ENCODE measurements around the gene DUX4. TPM values are rescaled to one million over a fixed set of nuclear protein-coding genes. Genes with fewer than 3 reads are reported as not detected.
"Not testable (repeated sequence)": the region's sequence is repeated elsewhere in the genome, so short reads cannot be mapped to it uniquely, and the experiment has no call there.

The DUX4 gene
- under 1 TPM in 3 of 8 experiments, not detected in 5; 0.41 to 0.85 (median 0.45) TPM for total RNA-seq

- WGBS, 10 experiments = no CpG with 5 or more reads among the region's 32 CpGs
- H3K4me1 ChIP-seq (replicated peaks in 1 of 2); in situ Hi-C loops (cut with MboI; ENCODE audit: low pct_unique_long_range_greater_than_20kb in 2 of 9, low sequenced_read_pairs in 9 of 9, unreplicated experiment in 9 of 9); ATAC-seq (replicated peaks in 6 of 8); H3K27ac ChIP-seq; H3K4me3 ChIP-seq: not testable (repeated sequence)
Observed at GRCh38 chr4:190173428-190173827, at the start of gene DUX4. DUX4 (plus strand) TSS chr4:190173774; CDS start chr4:190173774, 0 bp downstream.

- ATAC-seq (replicated peaks in 6 of 8); H3K4me1 ChIP-seq (replicated peaks in 1 of 2); in situ Hi-C loops (cut with MboI; ENCODE audit: low pct_unique_long_range_greater_than_20kb in 2 of 9, low sequenced_read_pairs in 9 of 9, unreplicated experiment in 9 of 9); H3K4me3 ChIP-seq; H3K27ac ChIP-seq: not testable (repeated sequence)
- no CpG with 5 or more reads among the region's 33 CpGs for WGBS, 10 experiments
Observed at GRCh38 chr4:190175436-190175835, 1.9 kb downstream of the DUX4 start.

- H3K4me1 ChIP-seq (replicated peaks in 1 of 2); in situ Hi-C loops (cut with MboI; ENCODE audit: low pct_unique_long_range_greater_than_20kb in 2 of 9, low sequenced_read_pairs in 9 of 9, unreplicated experiment in 9 of 9); H3K27ac ChIP-seq; H3K4me3 ChIP-seq: not testable (repeated sequence)
- peak in 4 of 8 experiments; percentile 19 to 37 (median 30) for ATAC-seq (replicated peaks in 6 of 8)
- WGBS, 10 experiments = 14 to 50% (median 18%) methylated on average over 1 to 3 of the region's 6 CpGs; no CpG with 5 or more reads in 5 of the 10 experiments
Observed at GRCh38 chr4:190177727-190178605, 4.4 kb downstream of the DUX4 start.

GRCh38 chr4:190178606-190178990, 5.0 kb downstream of the DUX4 start:
- in situ Hi-C loops (cut with MboI; ENCODE audit: low pct_unique_long_range_greater_than_20kb in 2 of 9, low sequenced_read_pairs in 9 of 9, unreplicated experiment in 9 of 9); H3K4me1 ChIP-seq (replicated peaks in 1 of 2); ATAC-seq (replicated peaks in 6 of 8); H3K27ac ChIP-seq; H3K4me3 ChIP-seq: not testable (repeated sequence)
- no CpG with 5 or more reads among the region's 4 CpGs for WGBS, 10 experiments

- H3K27ac ChIP-seq; H3K4me1 ChIP-seq (replicated peaks in 1 of 2); H3K4me3 ChIP-seq; in situ Hi-C loops (cut with MboI; ENCODE audit: low pct_unique_long_range_greater_than_20kb in 2 of 9, low sequenced_read_pairs in 9 of 9, unreplicated experiment in 9 of 9): not testable (repeated sequence)
- ATAC-seq (replicated peaks in 6 of 8) = peak; percentile 20 to 49 (median 34)
- WGBS, 10 experiments = 0 to 33% (median 14%) methylated on average over 1 to 2 of the region's 2 CpGs; no CpG with 5 or more reads in 1 of the 10 experiments
Observed at GRCh38 chr4:190179030-190179739, 5.6 kb downstream of the DUX4 start.

- peak in 6 of 8 experiments; percentile 11 to 45 (median 19) for ATAC-seq (replicated peaks in 6 of 8)
- H3K4me1 ChIP-seq (replicated peaks in 1 of 2); in situ Hi-C loops (cut with MboI; ENCODE audit: low pct_unique_long_range_greater_than_20kb in 2 of 9, low sequenced_read_pairs in 9 of 9, unreplicated experiment in 9 of 9); H3K4me3 ChIP-seq; H3K27ac ChIP-seq: not testable (repeated sequence)
- 0 to 50% (median 9%) methylated on average over 1 of the region's 2 CpGs for WGBS, 10 experiments
Observed at GRCh38 chr4:190179740-190180094, 6.1 kb downstream of the DUX4 start.

- H3K4me1 ChIP-seq (replicated peaks in 1 of 2); in situ Hi-C loops (cut with MboI; ENCODE audit: low pct_unique_long_range_greater_than_20kb in 2 of 9, low sequenced_read_pairs in 9 of 9, unreplicated experiment in 9 of 9); H3K27ac ChIP-seq; H3K4me3 ChIP-seq: not testable (repeated sequence)
- no CpG with 5 or more reads among the region's 1 CpG for WGBS, 10 experiments
- peak in 1 of 8 experiments; percentile 43 for ATAC-seq (replicated peaks in 6 of 8)
Observed at GRCh38 chr4:190180947-190181346, 7.4 kb downstream of the DUX4 start.

GRCh38 chr4:190181481-190182100, 8.0 kb downstream of the DUX4 start:
- ATAC-seq (replicated peaks in 6 of 8) = peak in 4 of 8 experiments; percentile 13 to 78 (median 58)
- H3K4me1 ChIP-seq (replicated peaks in 1 of 2); H3K4me3 ChIP-seq; in situ Hi-C loops (cut with MboI; ENCODE audit: low pct_unique_long_range_greater_than_20kb in 2 of 9, low sequenced_read_pairs in 9 of 9, unreplicated experiment in 9 of 9); H3K27ac ChIP-seq: not testable (repeated sequence)
- WGBS, 10 experiments = 0% methylated on average over 1 to 2 of the region's 7 CpGs; no CpG with 5 or more reads in 6 of the 10 experiments

- Histone ChIP-seq H3K27ac (peak overlapping the region in 1 of 2 donors; percentile 67), H3K4me3 (peak overlapping the region in 2 of 5 donors; percentile 18 to 23)
- ATAC-seq (replicated peaks in 6 of 8); H3K4me1 ChIP-seq (replicated peaks in 1 of 2); in situ Hi-C loops (cut with MboI; ENCODE audit: low pct_unique_long_range_greater_than_20kb in 2 of 9, low sequenced_read_pairs in 9 of 9, unreplicated experiment in 9 of 9): not testable (repeated sequence)
- no CpG with 5 or more reads among the region's 73 CpGs for WGBS, 10 experiments
Observed at GRCh38 chr4:190203510-190203909, 29.9 kb downstream of the DUX4 start.

Other genes starting within 250 kb of the DUX4 start
- gene FRG1, start 232.9 kb upstream of the DUX4 start, total RNA-seq = 10 to 100 TPM; 48.6 to 68.0 (median 55.2) TPM
- under 1 TPM in 2 of 8 experiments, not detected in 6; 0.15 to 0.19 TPM for gene FRG2, start 146.5 kb upstream of the DUX4 start, total RNA-seq
- under 1 TPM in 6 of 8 experiments, not detected in 2; 0.04 to 0.85 (median 0.14) TPM for gene DBET, start 109.3 kb upstream of the DUX4 start, total RNA-seq

Measured in motor neuron (in vitro differentiated cells).